CMK (cell line): Measurements from ENCODE around the gene MUC22.
"Not testable (repeated sequence)": the region's sequence is repeated elsewhere in the genome, so short reads cannot be mapped to it uniquely, and the experiment has no call there.

Experiments used
- DNase-seq: peaks from one replicate; pipeline ENCODE4 v3.0.0-alpha.2; 2010; ENCODE audit warnings: low read depth

Gene MUC22

DNA sequence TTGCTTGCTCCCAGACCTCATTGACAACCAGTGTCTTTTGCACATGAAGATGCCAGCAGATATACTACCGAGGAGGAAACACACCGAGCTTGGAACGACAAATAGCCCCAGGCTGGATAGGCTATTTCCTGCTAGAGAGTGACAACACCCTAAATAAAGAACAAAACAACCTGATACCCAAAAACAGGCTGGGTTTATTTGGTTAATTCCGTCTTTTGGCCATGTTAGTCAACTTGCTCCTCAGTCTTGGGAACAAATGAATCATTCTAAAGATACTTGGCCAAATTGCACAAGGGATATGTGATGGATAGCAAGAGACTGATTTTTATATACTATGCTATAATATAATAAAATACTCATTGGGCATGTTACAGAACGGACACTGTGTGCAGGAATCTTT, 11.5 kb upstream of the MUC22 start:
- no peak for DNase-seq

DNA sequence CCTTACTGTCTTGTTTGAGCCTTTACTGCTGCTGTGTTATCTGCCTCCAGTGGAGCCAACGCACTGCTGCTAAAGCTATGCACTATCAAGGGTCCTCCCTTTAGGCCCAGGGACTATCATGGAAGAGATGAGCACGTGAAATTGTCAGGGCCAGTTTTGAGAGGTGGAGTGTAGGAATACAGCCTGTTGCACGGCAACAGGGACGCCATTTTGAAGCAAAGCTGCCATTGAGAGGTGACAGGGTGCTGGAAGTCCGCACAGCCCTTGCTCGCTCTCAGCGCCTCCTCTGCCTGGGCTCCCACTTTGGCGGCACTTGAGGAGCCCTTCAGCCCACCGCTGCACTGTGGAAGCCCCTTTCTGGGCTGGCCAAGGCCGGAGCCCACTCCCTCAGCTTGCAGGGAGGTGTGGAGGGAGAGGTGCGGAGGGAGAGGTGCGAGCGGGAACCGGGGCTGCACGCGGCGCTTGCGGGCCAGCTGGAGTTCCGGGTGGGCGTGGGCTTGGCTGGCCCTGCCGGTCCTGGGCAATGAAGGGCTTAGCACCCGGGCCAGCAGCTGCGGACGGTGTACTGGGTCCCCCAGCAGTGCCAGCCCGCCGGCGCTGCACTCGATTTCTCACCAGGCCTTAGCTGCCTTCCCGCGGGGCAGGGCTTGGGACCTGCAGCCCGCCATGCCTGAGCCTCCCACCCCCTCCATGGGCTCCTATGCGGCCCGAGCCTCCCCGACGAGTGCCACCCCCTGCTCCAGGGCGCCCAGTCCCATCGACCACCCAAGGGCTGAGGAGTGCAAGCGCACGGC, 10.0 kb upstream of the MUC22 start:
- not testable (repeated sequence) for DNase-seq

- DNase-seq, result no peak
Observed at GRCh38 chr6:31001281-31001888, 8.9 kb upstream of the MUC22 start.

DNA sequence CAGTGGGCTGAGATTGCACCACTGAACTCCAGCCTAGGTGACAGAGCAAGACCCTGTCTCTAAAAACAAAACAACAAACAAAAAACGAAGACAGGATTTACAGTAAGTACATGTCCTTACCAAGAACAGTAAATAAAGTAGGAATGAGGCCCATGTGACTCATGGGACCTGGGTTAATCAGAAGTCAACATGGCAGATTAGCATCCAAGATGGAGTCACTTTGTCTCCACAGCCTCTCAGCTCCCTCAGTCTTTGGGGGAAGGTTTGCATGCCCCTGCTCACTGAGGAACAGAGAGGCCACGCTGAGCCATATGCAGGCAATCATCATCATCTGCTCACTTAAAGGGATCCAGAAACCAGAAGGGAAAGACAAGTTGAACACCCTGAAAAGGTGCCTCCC, 7.8 kb upstream of the MUC22 start:
- no peak for DNase-seq

GRCh38 chr6:31004794-31005193, 5.5 kb upstream of the MUC22 start:
- DNase-seq, result no peak

GRCh38 chr6:31005249-31006020, 4.8 kb upstream of the MUC22 start:
- DNase-seq, result no peak

DNA sequence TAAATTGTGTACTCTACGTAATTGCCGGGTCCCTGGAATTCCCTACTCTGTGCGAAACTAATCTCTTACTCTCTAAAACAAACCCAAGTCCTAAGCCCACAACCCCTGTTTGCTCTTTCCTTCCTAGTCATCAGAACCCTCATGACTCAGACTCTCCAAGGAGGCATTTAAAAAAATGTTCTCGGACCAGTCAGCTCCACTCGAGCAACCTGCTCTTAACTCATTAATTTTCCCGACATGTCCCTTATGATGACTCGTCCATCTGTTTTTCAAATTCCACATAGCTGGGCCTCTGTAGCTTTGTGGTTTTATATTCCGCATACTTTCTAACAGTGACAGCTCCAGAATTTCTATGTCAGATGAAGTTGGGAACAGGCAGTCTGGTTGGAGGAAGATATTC, 2.6 kb upstream of the MUC22 start:
- DNase-seq, result no peak

GRCh38 chr6:31008165-31008564, 2.1 kb upstream of the MUC22 start:
- DNase-seq, result no peak

- DNase-seq, result no peak
Observed at GRCh38 chr6:31009731-31010130, 543 bp upstream of the MUC22 start.

DNA sequence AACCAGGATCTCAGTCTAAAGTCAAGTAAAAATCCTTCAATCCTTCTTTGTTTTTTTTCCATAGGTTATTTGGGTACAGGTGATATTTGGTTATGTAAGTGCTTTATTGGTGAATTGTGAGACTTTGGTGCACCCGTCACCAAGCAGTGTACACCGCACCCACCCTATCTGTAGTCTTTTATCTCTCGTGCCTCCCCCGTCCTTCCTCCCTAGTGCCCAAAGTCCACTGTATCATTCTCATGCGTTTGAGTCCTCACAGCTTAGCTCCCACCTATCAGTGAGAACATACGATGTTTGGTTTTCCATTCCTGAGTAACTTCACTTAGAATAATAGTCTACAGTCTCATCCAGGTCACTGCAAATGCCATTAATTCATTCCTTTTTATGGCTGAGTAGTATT, 879 bp downstream of the MUC22 start:
- DNase-seq, result no peak

GRCh38 chr6:31016659-31017299, 6.5 kb downstream of the MUC22 start:
- DNase-seq, result no peak

GRCh38 chr6:31017436-31017835, 7.2 kb downstream of the MUC22 start:
- not testable (repeated sequence) for DNase-seq

DNA sequence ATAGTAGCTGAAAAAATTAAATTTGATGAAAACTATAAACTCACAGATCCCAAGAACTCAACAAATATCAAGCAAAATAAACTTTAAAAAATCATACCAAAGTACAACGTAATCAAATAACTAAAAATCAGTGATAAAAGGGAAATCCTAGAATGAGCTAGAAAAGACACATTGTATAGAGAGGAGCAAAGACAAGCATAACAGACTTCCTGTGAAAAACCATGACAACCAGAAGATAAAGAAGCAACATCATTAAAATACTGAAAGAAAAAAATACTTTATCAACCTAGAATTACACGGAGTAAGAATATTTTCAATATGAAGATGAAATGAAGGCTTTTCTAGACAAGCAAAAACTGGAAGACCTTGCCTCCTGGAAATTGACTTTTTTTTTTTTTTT, 9.8 kb downstream of the MUC22 start:
- DNase-seq, result no peak

DNA sequence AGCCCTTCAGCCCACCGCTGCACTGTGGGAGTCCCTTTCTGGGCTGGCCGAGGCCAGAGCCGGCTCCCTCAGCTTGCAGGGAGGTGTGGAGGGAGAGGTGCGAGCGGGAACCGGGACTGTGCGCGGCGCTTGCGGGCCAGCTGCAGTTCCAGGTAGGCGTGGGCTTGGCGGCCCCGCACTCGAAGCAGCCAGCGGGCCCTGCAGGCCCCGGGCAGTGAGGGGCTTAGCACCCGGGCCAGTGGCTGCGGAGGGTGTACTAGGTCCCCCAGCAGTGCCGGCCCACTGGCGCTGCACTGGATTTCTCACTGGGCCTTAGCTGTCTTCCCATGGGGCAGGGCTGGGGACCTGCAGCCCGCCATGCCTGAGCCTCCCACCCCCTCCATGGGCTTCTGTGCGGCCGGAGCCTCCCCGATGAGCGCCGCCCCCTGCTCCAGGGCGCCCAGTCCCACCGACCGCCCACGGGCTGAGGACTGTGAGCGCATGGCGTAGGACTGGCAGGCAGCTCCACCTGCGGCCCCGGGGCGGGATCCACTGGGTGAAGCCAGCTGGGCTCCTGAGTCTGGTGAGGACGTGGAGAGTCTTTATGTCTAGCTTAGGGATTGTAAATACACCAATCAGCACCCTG, 10.5 kb downstream of the MUC22 start:
- DNase-seq, result not testable (repeated sequence)

DNA sequence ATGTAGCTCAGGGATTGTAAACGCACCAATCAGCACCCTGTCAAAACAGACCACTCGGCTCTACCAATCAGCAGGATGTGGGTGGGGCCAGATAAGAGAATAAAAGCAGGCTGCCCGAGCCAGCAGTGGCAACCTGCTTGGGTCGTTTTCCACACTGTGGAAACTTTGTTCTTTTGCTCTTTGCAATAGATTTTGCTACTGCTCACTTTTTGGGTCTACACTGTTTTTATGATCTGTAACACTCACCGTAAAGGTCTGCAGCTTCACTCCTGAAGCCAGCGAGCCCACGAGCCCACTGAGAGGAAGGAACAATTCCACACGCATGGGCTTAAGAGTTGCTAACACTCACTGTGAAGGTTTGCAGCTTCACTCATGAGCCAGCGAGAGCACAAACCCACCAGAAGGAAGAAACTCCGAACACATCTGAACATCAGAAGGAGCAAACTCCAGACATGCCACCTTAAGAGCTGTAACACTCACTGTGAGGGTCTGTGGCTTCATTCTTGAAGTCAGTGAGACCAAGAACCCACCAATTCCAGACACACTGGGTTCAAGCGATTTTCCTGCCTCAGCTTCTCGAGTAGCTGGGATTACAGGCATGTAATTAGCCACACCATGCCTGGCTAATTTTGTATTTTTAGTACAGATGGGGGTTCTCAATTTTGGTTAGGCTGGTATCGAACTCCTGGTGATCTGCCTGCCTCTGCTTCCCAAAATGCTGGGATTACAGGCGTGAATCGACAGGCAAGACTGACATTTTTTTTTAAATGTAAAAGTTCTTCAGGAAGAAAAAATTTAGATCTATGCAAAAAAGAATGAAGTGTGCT, 11.6 kb downstream of the MUC22 start:
- DNase-seq, result not testable (repeated sequence)

- no peak for DNase-seq
Observed at GRCh38 chr6:31025595-31025994, 15.3 kb downstream of the MUC22 start.

GRCh38 chr6:31031095-31031494, 20.8 kb downstream of the MUC22 start:
- DNase-seq, result no peak

GRCh38 chr6:31033075-31033474, 22.8 kb downstream of the MUC22 start:
- no peak for DNase-seq

DNA sequence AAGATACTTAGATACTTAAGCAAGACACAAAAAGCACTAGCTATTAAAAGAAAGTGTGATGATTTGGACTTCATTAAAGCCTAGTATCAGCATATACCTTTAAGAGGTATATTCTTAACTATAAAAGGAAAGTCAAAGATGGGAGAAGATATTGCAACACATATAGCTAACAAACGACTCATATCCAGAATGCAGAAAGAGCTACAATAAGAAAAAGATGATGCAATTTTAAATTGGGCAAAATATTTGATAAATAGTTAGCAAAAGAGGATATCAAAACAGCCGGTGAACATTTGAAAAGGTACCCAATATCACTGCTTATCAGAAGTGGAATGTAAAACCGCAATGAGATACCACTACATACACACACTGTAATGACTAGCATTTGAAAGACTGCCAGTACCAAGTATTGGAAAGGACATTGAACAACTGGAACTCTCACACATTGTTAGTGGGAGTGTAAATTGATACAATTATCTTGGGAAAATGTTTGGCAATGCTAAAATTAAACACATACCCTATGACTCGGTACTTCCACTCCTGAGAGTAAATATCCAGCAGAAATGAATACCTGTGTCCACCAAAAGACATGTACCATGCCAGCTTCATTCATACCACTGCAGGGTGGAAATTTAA, 25.7 kb downstream of the MUC22 start:
- DNase-seq, result no peak

DNA sequence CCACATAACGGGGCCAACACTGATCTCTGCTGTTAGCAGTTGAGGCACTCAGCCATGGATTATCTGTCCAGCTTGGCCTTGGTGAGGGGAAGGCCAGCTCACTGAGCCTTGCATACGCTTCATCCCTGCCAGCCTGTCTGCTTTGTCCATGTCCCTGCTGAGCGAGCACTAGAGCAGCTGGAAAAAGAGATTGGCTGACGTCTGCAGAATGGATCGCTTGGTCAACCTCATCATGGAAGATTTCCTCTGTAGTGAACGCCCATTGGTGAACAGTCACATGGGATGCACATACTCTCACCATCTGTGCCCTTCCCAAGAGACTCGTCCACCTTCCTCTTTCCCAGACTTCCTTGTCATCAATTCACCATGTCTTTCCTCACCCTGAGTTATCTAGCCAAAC, 26.9 kb downstream of the MUC22 start:
- DNase-seq, result no peak

GRCh38 chr6:31037682-31038081, 27.4 kb downstream of the MUC22 start:
- DNase-seq, result no peak
